BE2C (cell line): ENCODE measurements around the gene SETDB2.

Source experiments
- DNase-seq: peaks from one replicate; pipeline ENCODE4 v3.0.0-alpha.2; 2020
- H3K27me3 ChIP-seq: fragments of 250-450 bp; sonication (Bioruptor Pico); 2 replicates; pipeline ENCODE4 v1.5.1; 2020; ENCODE audit warnings: mild to moderate bottlenecking
- H3K36me3 ChIP-seq: fragments of 250-450 bp; sonication (Bioruptor Pico); 2 replicates; pipeline ENCODE4 v1.5.1; 2020; ENCODE audit warnings: mild to moderate bottlenecking
- H3K4me1 ChIP-seq: fragments of 250-450 bp; sonication (Bioruptor Pico); 2 replicates; pipeline ENCODE4 v1.5.1; 2020
- H3K4me3 ChIP-seq: 2 replicates; pipeline ENCODE4 v1.5.1; 2011; ENCODE audit warnings: low read depth, low read length
- H3K9me3 ChIP-seq: fragments of 250-450 bp; sonication (Bioruptor Pico); 2 replicates; pipeline ENCODE4 v1.5.1; 2020
- TF ChIP-seq, protein P1 (sequence below): IDR thresholded peaks from 2 replicates; pipeline ENCODE4 v1.5.1; 2012; ENCODE audit warnings: mild to moderate bottlenecking, low read depth, low read length

Gene SETDB2

GRCh38 chr13:49527123-49527522 lies 83.0 kb downstream of the SETDB2 start:
- TF ChIP-seq, protein P1, sequence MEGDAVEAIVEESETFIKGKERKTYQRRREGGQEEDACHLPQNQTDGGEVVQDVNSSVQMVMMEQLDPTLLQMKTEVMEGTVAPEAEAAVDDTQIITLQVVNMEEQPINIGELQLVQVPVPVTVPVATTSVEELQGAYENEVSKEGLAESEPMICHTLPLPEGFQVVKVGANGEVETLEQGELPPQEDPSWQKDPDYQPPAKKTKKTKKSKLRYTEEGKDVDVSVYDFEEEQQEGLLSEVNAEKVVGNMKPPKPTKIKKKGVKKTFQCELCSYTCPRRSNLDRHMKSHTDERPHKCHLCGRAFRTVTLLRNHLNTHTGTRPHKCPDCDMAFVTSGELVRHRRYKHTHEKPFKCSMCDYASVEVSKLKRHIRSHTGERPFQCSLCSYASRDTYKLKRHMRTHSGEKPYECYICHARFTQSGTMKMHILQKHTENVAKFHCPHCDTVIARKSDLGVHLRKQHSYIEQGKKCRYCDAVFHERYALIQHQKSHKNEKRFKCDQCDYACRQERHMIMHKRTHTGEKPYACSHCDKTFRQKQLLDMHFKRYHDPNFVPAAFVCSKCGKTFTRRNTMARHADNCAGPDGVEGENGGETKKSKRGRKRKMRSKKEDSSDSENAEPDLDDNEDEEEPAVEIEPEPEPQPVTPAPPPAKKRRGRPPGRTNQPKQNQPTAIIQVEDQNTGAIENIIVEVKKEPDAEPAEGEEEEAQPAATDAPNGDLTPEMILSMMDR, result no peak
- Histone ChIP-seq H3K9me3 (no peaks in the 10 kb centered on the region), H3K4me1 (no peaks in the 10 kb centered on the region), H3K4me3 (no peak overlapping the region), H3K27me3 (no peaks in the 10 kb centered on the region), H3K36me3 (no peaks in the 10 kb centered on the region)
- no peak for DNase-seq

- TF ChIP-seq, protein P1, result no peak
- Histone ChIP-seq H3K9me3 (no peaks in the 10 kb centered on the region), H3K4me1 (no peaks in the 10 kb centered on the region), H3K27me3 (no peaks in the 10 kb centered on the region), H3K4me3 (no peak overlapping the region), H3K36me3 (no peaks in the 10 kb centered on the region; the same call in 1 of the 2 replicates)
- no peak for DNase-seq
Measured at GRCh38 chr13:49528161-49528560, 84.1 kb downstream of the SETDB2 start.

GRCh38 chr13:49530457-49530856 lies 86.4 kb downstream of the SETDB2 start:
- no peak for DNase-seq
- peaks cover 5% of the 10 kb centered on the region for H3K36me3 ChIP-seq
- H3K9me3 ChIP-seq, result no peaks in the 10 kb centered on the region
- no peaks in the 10 kb centered on the region for H3K27me3 ChIP-seq
- H3K4me1 ChIP-seq, result no peaks in the 10 kb centered on the region
- TF ChIP-seq, protein P1, result no peak
- H3K4me3 ChIP-seq, result no peak overlapping the region

DNA sequence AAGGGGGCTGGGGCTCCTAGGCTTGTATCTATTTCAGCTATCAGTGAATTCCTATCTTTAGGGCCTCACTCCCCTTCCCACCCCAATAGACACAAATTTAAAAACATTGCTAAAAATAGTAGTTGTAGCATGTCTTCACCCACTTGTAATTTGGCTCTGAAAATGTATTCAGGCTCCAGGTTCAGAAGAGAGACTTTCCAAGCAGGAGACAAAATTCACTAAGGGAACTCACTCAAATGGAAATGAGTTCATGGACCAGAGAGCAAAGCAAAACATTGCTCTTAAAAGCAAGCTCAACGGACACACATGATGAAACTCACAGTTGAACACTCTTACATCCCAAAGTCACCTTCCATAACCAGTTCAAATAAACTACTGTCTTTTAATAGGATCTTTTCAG lies 88.5 kb downstream of the SETDB2 start:
- Histone ChIP-seq H3K36me3 (peaks cover 5% of the 10 kb centered on the region), H3K4me1 (no peaks in the 10 kb centered on the region), H3K9me3 (no peaks in the 10 kb centered on the region), H3K4me3 (no peak overlapping the region), H3K27me3 (no peaks in the 10 kb centered on the region)
- TF ChIP-seq, protein P1, result no peak
- DNase-seq, result no peak

DNA sequence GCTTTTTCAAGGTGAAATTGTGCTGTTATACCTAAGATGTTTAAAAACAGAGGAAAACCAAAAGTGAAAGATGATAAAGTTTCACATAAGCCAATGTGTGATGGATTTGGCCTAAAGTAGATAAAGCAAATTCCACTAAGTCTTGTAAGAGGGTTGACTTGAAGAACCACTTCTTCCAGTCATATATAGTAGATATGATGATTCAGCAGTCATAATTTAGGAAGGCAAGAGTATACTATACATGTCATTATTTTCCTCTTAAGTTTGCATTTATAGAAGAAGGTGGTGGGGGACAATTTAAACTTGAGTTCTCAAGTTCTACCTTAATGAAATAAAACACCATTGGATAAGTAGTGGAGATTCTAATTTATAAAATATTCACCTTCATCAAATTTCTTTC lies 88.9 kb downstream of the SETDB2 start:
- no peak for DNase-seq
- no peaks in the 10 kb centered on the region for H3K4me1 ChIP-seq
- H3K4me3 ChIP-seq, result no peak overlapping the region
- H3K9me3 ChIP-seq, result no peaks in the 10 kb centered on the region
- H3K36me3 ChIP-seq, result peaks cover 5% of the 10 kb centered on the region
- no peaks in the 10 kb centered on the region for H3K27me3 ChIP-seq
- TF ChIP-seq, protein P1, result no peak

GRCh38 chr13:49533591-49534269 lies 89.7 kb downstream of the SETDB2 start:
- no peaks in the 10 kb centered on the region for H3K4me1 ChIP-seq
- peaks cover 5% of the 10 kb centered on the region for H3K36me3 ChIP-seq
- TF ChIP-seq, protein P1, result no peak
- no peak overlapping the region for H3K4me3 ChIP-seq
- no peak for DNase-seq
- no peaks in the 10 kb centered on the region for H3K27me3 ChIP-seq
- no peaks in the 10 kb centered on the region for H3K9me3 ChIP-seq
